SK-N-SH (cell line): ENCODE results near the gene ANKRD34B.

Source experiments
- CHD2 ChIP-seq: fragments of 150-350 bp; IDR thresholded peaks from 2 replicates; pipeline ENCODE4 v1.6.1; 2018; ENCODE audit warnings: low read length; ENCODE audit not compliant: partially characterized antibody
- EZH2phosphoT487 ChIP-seq: fragments of 200-600 bp; sonication (generic); IDR thresholded peaks from 2 replicates; pipeline ENCODE4 v1.6.1; 2017; ENCODE audit warnings: low read depth, mixed run types, mild to moderate bottlenecking, antibody characterized with exemption, moderate library complexity, borderline replicate concordance
- RAD21 ChIP-seq: IDR thresholded peaks from 2 replicates; pipeline ENCODE4 v1.6.1; 2012; ENCODE audit warnings: mild to moderate bottlenecking, low read length
- TF ChIP-seq, protein P1 (sequence below): fragments of 200-600 bp; sonication (generic); IDR thresholded peaks from 2 replicates; pipeline ENCODE4 v1.6.1; 2017; ENCODE audit warnings: antibody characterized with exemption, mild to moderate bottlenecking, moderate library complexity

DNA sequence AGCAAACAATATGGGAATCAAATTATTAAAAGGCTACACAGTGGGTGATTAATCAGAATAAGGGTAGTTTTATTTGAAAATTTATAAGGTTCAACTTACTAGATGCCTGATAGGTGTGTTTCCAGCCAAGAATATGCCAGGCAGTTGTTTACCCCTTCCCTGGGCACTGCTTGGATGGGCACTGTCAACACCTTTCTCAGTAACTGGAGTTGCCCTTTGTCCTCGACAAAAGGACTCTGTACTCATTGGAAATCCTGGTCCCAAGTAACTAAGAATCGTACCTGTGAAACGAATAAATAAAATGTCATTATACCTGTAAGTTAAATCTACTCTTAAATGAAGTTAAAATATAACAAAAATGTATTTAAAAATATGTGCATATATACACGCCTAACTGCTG is 15.0 kb downstream of the ANKRD34B start:
- TF ChIP-seq EZH2phosphoT487 (no peak), CHD2 (no peak), RAD21 (no peak)
- TF ChIP-seq, protein P1, sequence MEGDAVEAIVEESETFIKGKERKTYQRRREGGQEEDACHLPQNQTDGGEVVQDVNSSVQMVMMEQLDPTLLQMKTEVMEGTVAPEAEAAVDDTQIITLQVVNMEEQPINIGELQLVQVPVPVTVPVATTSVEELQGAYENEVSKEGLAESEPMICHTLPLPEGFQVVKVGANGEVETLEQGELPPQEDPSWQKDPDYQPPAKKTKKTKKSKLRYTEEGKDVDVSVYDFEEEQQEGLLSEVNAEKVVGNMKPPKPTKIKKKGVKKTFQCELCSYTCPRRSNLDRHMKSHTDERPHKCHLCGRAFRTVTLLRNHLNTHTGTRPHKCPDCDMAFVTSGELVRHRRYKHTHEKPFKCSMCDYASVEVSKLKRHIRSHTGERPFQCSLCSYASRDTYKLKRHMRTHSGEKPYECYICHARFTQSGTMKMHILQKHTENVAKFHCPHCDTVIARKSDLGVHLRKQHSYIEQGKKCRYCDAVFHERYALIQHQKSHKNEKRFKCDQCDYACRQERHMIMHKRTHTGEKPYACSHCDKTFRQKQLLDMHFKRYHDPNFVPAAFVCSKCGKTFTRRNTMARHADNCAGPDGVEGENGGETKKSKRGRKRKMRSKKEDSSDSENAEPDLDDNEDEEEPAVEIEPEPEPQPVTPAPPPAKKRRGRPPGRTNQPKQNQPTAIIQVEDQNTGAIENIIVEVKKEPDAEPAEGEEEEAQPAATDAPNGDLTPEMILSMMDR, result no peak
